HCT116 (cell line): ENCODE measurements around the gene CBX8. TPM values are rescaled to one million over a fixed set of nuclear protein-coding genes. Genes with fewer than 3 reads are reported as not detected.

Experiments
- ATAC-seq: fragments of 200-7000 bp; cut with Tn5 transposase; 2 replicates; pipeline ENCODE4 v1.9.1; 2020; ENCODE audit warnings: mild to moderate bottlenecking, moderate library complexity
- BruUV-seq: library from RNA; stranded (reverse); fragments of 400-500 nt; replicated peaks from 2 replicates; lab custom pipeline; 2021; lab: Mats Ljungman, UMichigan
- CTCF ChIA-PET: fragments of 300-600 bp; sonication (Branson Sonifier 250); formaldehyde crosslinking; loops from one replicate; lab custom pipeline; 2021; ENCODE audit warnings: antibody characterized with exemption; lab: Charles Lee
- POLR2A ChIA-PET: fragments of 300-600, 350-600 bp; sonication (Branson Sonifier 250); formaldehyde crosslinking; loops from one replicate; lab custom pipeline; 2021; ENCODE audit warnings: antibody characterized with exemption; lab: Charles Lee
- RAD21 ChIA-PET, 2 experiments: fragments of 300-600 bp; sonication (Branson Sonifier 250); formaldehyde crosslinking; loops; one replicate each; lab custom pipeline; 2023; ENCODE audit warnings: low total read pairs in 2 of 2; ENCODE audit not compliant: uncharacterized antibody in 2 of 2, unreplicated experiment in 2 of 2, low non-redundant PET in 1 of 2; lab: Charles Lee
- DNase-seq: peaks from one replicate; pipeline ENCODE4 v3.0.0-alpha.2; 2010; ENCODE audit warnings: low read depth, low spot score
- H2AFZ ChIP-seq: fragments of 200-600 bp; shearing (Covaris generic), sonication (generic); 2 replicates; pipeline ENCODE4 v1.6.1; 2017; ENCODE audit warnings: low read depth, mixed run types, mixed read lengths, antibody characterized with exemption, low read length; ENCODE audit not compliant: poor library complexity, severe bottlenecking
- H3K27ac ChIP-seq: 2 replicates; pipeline ENCODE4 v1.5.1; 2012; ENCODE audit warnings: low read depth, low read length
- H3K27me3 ChIP-seq: fragments of 200-600 bp; sonication (generic); 2 replicates; pipeline ENCODE4 v1.6.1; 2016; ENCODE audit warnings: mixed run types, low read length, mixed read lengths; ENCODE audit not compliant: insufficient read depth
- H3K36me3 ChIP-seq, 2 experiments: fragments of 200-500 bp in 1 of 2; fragments of 200-600 bp in 1 of 2; sonication (Bioruptor generic) in 1 of 2; sonication (generic) in 1 of 2; 2 replicates each; pipeline versions ENCODE4 v1.5.1 to v1.6.1; 2014 to 2016; ENCODE audit warnings: low read length in 2 of 2, inconsistent platforms in 1 of 2, mixed read lengths in 1 of 2, mixed run types in 1 of 2; ENCODE audit not compliant: insufficient read depth in 2 of 2, control insufficient read depth in 1 of 2
- H3K4me1 ChIP-seq, 2 experiments: fragments of 200-600 bp in 1 of 2; sonication (generic) in 1 of 2; 2 replicates each; pipeline versions ENCODE4 v1.5.1 to v1.6.1; 2012 to 2017; ENCODE audit warnings: low read length in 2 of 2, inconsistent platforms in 1 of 2, mild to moderate bottlenecking in 1 of 2, mixed read lengths in 1 of 2, mixed run types in 1 of 2, moderate library complexity in 1 of 2; ENCODE audit not compliant: insufficient read depth in 2 of 2, control insufficient read depth in 1 of 2
- H3K4me2 ChIP-seq: fragments of 200-600 bp; sonication (generic); 2 replicates; pipeline ENCODE4 v1.6.1; 2017; ENCODE audit warnings: mixed run types, low read length, mixed read lengths
- H3K4me3 ChIP-seq, 2 experiments: fragments of 200-600 bp in 1 of 2; sonication (generic) in 1 of 2; replicated peaks in 1 of 2; 2 replicates each; pipeline ENCODE4 v1.5.1; 2011 to 2016; ENCODE audit warnings: low read length in 2 of 2, control low read depth in 1 of 2, low read depth in 1 of 2, mild to moderate bottlenecking in 1 of 2, mixed read lengths in 1 of 2, mixed run types in 1 of 2
- H3K79me2 ChIP-seq: fragments of 200-600 bp; sonication (generic); 2 replicates; pipeline ENCODE4 v1.6.1; 2017; ENCODE audit warnings: mild to moderate bottlenecking, mixed run types, low read length, moderate library complexity, mixed read lengths; ENCODE audit not compliant: insufficient read depth
- H3K9ac ChIP-seq: fragments of 200-600 bp; sonication (generic); 2 replicates; pipeline ENCODE4 v1.6.1; 2016; ENCODE audit warnings: low read length, mixed read lengths
- H3K9me2 ChIP-seq: fragments of 200-600 bp; sonication (generic), shearing (Covaris generic); 2 replicates; pipeline ENCODE4 v1.6.1; 2017; ENCODE audit warnings: mixed run types, mild to moderate bottlenecking, moderate library complexity; ENCODE audit not compliant: insufficient read depth
- H3K9me3 ChIP-seq, 2 experiments: fragments of 200-500 bp in 1 of 2; fragments of 200-600 bp in 1 of 2; sonication (Bioruptor generic) in 1 of 2; sonication (generic) in 1 of 2; 2 replicates each; pipeline ENCODE4 v1.6.1; 2014 to 2017; ENCODE audit warnings: low read length in 2 of 2, mixed read lengths in 2 of 2, inconsistent platforms in 1 of 2, low read depth in 1 of 2, mild to moderate bottlenecking in 1 of 2, mixed run types in 1 of 2, moderate library complexity in 1 of 2; ENCODE audit not compliant: control insufficient read depth in 1 of 2, insufficient read depth in 1 of 2
- H4K20me1 ChIP-seq: fragments of 200-600 bp; sonication (generic), shearing (Covaris generic); 2 replicates; pipeline ENCODE4 v1.6.1; 2017; ENCODE audit warnings: mixed run types, mild to moderate bottlenecking, moderate library complexity; ENCODE audit not compliant: insufficient read depth
- CBX3 ChIP-seq: IDR thresholded peaks from 2 replicates; pipeline ENCODE4 v1.6.1; 2012; ENCODE audit warnings: low read depth
- CEBPB ChIP-seq: IDR thresholded peaks from 2 replicates; pipeline ENCODE4 v1.6.1; 2012; ENCODE audit warnings: low read depth
- EZH2 ChIP-seq: fragments of 200-600 bp; sonication (generic); IDR thresholded peaks from 2 replicates; pipeline ENCODE4 v1.6.1; 2017; ENCODE audit warnings: antibody characterized with exemption, mixed run types
- FOSL1 ChIP-seq: IDR thresholded peaks from 2 replicates; pipeline ENCODE4 v1.6.1; 2012; ENCODE audit warnings: low read depth
- POLR2A ChIP-seq: IDR thresholded peaks from 2 replicates; pipeline ENCODE4 v1.7.0; 2011; ENCODE audit warnings: borderline replicate concordance; ENCODE audit not compliant: insufficient read depth, insufficient read length; ENCODE audit errors: extremely low read depth
- RAD21 ChIP-seq: IDR thresholded peaks from 2 replicates; pipeline ENCODE4 v1.6.1; 2012; ENCODE audit warnings: low read depth, mild to moderate bottlenecking
- SIN3A ChIP-seq: IDR thresholded peaks from 2 replicates; pipeline ENCODE4 v1.6.1; 2012; ENCODE audit warnings: low read depth
- SP1 ChIP-seq: IDR thresholded peaks from 2 replicates; pipeline ENCODE4 v1.6.1; 2012; ENCODE audit warnings: low read depth
- YY1 ChIP-seq: IDR thresholded peaks from 2 replicates; pipeline ENCODE4 v1.6.1; 2011; ENCODE audit warnings: low read length, low read depth, moderate library complexity, mild to moderate bottlenecking; ENCODE audit not compliant: insufficient replicate concordance; ENCODE audit errors: extremely low read depth
- ZFX ChIP-seq: fragments of 450-650 bp; IDR thresholded peaks from 2 replicates; pipeline ENCODE4 v1.6.1; 2017
- intact Hi-C: fragments of 100-400 bp; cut with micrococcal nuclease; formaldehyde crosslinking; loops from 2 replicates; pipeline ENCODE4 v1.10.0; 2022
- total RNA-seq: library from RNA; stranded (reverse); gene quantifications from one replicate; pipeline ENCODE4 v1.2.1, GENCODE V29; 2021; ENCODE audit not compliant: unreplicated experiment
- TF ChIP-seq, protein P1 (sequence below): IDR thresholded peaks from 2 replicates; pipeline ENCODE4 v1.6.1; 2011; ENCODE audit warnings: mild to moderate bottlenecking, low read length, moderate library complexity; ENCODE audit not compliant: insufficient replicate concordance; ENCODE audit errors: extremely low read depth
- TF ChIP-seq, protein P2 (sequence below), 3 experiments: fragments of 200-600 bp in 1 of 3; sonication (generic) in 1 of 3; IDR thresholded peaks in 2 of 3; conservative IDR thresholded peaks in 1 of 3; 2 replicates each; pipeline ENCODE4 v1.5.1; 2012 to 2017; ENCODE audit warnings: low read depth in 2 of 3, low read length in 2 of 3, antibody characterized with exemption in 1 of 3, borderline replicate concordance in 1 of 3, control low read depth in 1 of 3, mild to moderate bottlenecking in 1 of 3, mixed read lengths in 1 of 3, mixed run types in 1 of 3, moderate library complexity in 1 of 3; ENCODE audit not compliant: insufficient read depth in 1 of 3

CBX8 gene
- total RNA-seq, 1 experiment from 2014 or later: 29.0 TPM

DNA sequence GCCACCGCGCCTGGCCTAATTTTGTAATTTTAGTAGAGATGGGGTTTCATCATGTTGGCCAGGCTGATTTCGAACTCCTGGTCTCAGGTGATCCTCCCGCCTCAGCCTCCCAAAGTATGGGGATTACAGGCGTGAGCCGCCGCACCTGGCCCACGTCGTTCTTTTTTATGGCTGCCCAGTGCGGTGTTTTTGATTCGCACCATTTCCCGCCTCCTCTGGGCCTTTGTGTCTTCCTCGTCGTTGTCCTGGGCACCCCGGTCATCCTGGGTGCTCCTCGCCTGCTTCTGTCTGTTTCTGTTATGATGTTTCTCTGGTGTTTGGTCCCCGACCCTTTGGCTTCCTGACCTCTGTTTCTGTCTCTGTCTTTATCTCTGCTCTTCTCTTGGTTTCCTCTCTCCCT, 27.4 kb upstream of the CBX8 start:
- no peak for TF ChIP-seq CBX3
- TF ChIP-seq, protein P1, sequence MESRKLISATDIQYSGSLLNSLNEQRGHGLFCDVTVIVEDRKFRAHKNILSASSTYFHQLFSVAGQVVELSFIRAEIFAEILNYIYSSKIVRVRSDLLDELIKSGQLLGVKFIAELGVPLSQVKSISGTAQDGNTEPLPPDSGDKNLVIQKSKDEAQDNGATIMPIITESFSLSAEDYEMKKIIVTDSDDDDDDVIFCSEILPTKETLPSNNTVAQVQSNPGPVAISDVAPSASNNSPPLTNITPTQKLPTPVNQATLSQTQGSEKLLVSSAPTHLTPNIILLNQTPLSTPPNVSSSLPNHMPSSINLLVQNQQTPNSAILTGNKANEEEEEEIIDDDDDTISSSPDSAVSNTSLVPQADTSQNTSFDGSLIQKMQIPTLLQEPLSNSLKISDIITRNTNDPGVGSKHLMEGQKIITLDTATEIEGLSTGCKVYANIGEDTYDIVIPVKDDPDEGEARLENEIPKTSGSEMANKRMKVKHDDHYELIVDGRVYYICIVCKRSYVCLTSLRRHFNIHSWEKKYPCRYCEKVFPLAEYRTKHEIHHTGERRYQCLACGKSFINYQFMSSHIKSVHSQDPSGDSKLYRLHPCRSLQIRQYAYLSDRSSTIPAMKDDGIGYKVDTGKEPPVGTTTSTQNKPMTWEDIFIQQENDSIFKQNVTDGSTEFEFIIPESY: no peak
- no peak for TF ChIP-seq SP1
- no peak for TF ChIP-seq FOSL1
- TF ChIP-seq YY1: no peak
- no peak for TF ChIP-seq POLR2A
- TF ChIP-seq, all 23 proteins: peak for 0
- no TSS peak for BruUV-seq
- Histone ChIP-seq H3K79me2 (no peaks in the 10 kb centered on the region), H2AFZ (no peak overlapping the region), H3K27ac (no peak overlapping the region), H3K4me1 (peaks cover 6 to 10% of the 10 kb centered on the region in 2 experiments; a peak in 2 of 4 replicates), H3K9me2 (no peaks in the 10 kb centered on the region), H4K20me1 (no peaks in the 10 kb centered on the region), H3K27me3 (no peaks in the 10 kb centered on the region), H3K9me3 (no peaks in the 10 kb centered on the region), H3K4me2 (no peak overlapping the region), H3K36me3 (no peaks in the 10 kb centered on the region), H3K4me3 (no peak overlapping the region), H3K9ac (no peak overlapping the region)
- RAD21 ChIA-PET: no interaction called here
- POLR2A ChIA-PET: no interaction called here
- intact Hi-C loops: no loop called here
- ATAC-seq (no peak), DNase-seq (no peak)
- CTCF ChIA-PET: interaction anchor here (1.9 kb wide), 1 partner anchor 16 kb away, joined by 8 read pairs; no protein-coding TSS in a partner anchor

DNA sequence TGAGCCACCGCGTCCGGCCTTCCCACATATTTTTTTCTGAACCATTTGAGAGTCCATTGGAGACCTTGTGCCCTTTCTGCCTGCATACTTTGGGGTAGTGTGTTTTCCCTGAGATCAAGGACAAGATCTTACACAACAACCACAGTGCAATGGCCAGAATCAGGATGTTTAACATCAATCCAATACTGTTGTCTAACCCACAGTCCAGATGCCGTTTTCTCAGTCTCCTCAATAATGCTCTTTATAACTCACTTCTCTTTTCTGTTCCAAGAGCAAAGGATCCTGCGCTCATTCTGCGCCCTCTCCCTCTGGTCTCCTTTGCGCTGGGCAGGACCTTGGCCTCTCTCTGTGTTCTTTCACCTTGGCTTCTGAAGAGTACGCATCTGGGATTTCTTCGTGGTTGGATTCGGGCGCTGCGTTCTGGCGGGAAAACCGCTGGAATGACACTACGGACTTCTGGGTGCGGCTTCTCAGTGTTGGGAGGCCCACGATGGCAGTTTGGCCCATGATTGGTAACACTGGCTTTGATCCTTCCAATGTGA, 25.8 kb upstream of the CBX8 start:
- intact Hi-C loops: no loop called here
- RAD21 ChIA-PET: no interaction called here
- H3K27ac ChIP-seq: no peak overlapping the region
- no peak for ATAC-seq
- H3K9me2 ChIP-seq: no peaks in the 10 kb centered on the region
- POLR2A ChIA-PET: interaction anchor here (2.0 kb wide), 1 partner anchor 16 kb away, joined by 7 read pairs; the partner anchor contains the start of gene CBX4
- no peaks in the 10 kb centered on the region for H3K36me3 ChIP-seq
- BruUV-seq: no TSS peak
- H3K27me3 ChIP-seq: no peaks in the 10 kb centered on the region
- H3K9me3 ChIP-seq: no peaks in the 10 kb centered on the region
- H2AFZ ChIP-seq: no peak overlapping the region
- CTCF ChIA-PET: interaction anchor here (1.3 to 1.9 kb wide), 3 partner anchors 11 to 14 kb away, joined by 7 to 8 read pairs (median 7); no protein-coding TSS in a partner anchor
- no peaks in the 10 kb centered on the region for H4K20me1 ChIP-seq
- H3K4me3 ChIP-seq: no peak overlapping the region
- peaks cover 0 to 4% of the 10 kb centered on the region in 2 experiments; a peak in 1 of 4 replicates for H3K4me1 ChIP-seq
- DNase-seq: no peak
- H3K4me2 ChIP-seq: no peak overlapping the region
- no peaks in the 10 kb centered on the region for H3K79me2 ChIP-seq
- H3K9ac ChIP-seq: no peak overlapping the region
- TF ChIP-seq, protein P2, sequence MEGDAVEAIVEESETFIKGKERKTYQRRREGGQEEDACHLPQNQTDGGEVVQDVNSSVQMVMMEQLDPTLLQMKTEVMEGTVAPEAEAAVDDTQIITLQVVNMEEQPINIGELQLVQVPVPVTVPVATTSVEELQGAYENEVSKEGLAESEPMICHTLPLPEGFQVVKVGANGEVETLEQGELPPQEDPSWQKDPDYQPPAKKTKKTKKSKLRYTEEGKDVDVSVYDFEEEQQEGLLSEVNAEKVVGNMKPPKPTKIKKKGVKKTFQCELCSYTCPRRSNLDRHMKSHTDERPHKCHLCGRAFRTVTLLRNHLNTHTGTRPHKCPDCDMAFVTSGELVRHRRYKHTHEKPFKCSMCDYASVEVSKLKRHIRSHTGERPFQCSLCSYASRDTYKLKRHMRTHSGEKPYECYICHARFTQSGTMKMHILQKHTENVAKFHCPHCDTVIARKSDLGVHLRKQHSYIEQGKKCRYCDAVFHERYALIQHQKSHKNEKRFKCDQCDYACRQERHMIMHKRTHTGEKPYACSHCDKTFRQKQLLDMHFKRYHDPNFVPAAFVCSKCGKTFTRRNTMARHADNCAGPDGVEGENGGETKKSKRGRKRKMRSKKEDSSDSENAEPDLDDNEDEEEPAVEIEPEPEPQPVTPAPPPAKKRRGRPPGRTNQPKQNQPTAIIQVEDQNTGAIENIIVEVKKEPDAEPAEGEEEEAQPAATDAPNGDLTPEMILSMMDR (IDR thresholded peaks at IDR 0.05 in 2 of 3, conservative IDR thresholded peaks at IDR 0.05 in 1 of 3; ENCODE audit: borderline replicate concordance in 1 of 3, insufficient read depth in 1 of 3, low read depth in 2 of 3, low read length in 2 of 3): no peak
- TF ChIP-seq CEBPB (no peak), ZFX (no peak), EZH2 (no peak), CBX3 (no peak), SIN3A (no peak), RAD21 (no peak)
- TF ChIP-seq, protein P1: no peak
